HG03025 (cell line): ENCODE data around the gene MLLT6.
A peak's percentile ranks its signal among the peaks of the same experiment; 100 is the strongest.

Experiments
- ATAC-seq: cut with Tn5 transposase; IDR thresholded peaks from one replicate; pipeline ENCODE4 v1.9.1; 2021; ENCODE audit warnings: mild to moderate bottlenecking, moderate library complexity; ENCODE audit not compliant: unreplicated experiment, low FRiP score

MLLT6 gene

DNA sequence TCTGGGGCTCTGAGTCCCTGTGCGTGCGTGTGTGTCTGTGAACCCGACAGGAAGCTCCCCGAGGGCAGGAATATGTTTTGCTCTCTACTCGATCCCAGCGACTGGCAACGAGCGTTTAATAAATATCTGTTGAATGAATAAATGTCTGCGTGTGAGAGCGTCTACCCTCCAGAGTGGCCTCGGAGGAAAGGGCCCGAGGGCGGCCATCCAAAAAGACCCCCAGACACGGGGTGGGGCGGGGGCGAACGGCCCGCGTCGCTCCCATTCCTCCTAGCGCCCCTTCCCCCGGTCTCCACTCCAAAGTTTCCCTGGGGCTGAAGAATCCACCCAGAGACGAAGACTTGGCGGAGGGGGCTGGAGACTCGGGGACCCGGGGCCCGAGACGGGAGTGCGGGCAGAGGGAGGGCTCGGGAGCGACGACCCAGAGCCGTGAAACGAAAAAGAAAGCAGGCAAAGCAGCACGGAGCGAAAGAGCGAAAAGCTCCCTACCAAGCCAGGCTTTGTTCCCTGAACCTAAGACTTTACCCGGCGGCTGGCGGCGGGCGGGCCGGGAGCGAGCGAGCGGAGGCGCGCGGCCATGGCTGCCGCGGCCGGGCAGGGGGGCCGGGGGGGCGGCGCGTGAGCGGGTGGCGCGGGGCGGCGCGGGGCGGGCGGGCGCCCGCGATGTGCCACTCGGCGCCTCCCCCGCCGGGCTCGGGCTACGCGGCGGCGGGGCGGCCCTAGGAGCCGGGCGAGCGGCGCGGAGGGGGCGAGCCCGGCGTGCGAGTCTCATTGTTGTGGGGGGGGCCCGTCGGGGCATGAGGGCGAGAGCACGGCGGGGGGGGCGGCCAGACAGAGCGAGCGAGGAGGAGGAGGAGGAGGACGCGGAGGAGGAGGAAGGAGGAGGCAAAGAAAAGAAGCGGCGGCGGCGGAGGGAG lies at the start of gene MLLT6:
Gene MLLT6, plus strand, starts transcription at position 668 of the 917 bp plus-strand sequence. CDS start 360 bp downstream, outside the sequence.
- ATAC-seq = no peak

DNA sequence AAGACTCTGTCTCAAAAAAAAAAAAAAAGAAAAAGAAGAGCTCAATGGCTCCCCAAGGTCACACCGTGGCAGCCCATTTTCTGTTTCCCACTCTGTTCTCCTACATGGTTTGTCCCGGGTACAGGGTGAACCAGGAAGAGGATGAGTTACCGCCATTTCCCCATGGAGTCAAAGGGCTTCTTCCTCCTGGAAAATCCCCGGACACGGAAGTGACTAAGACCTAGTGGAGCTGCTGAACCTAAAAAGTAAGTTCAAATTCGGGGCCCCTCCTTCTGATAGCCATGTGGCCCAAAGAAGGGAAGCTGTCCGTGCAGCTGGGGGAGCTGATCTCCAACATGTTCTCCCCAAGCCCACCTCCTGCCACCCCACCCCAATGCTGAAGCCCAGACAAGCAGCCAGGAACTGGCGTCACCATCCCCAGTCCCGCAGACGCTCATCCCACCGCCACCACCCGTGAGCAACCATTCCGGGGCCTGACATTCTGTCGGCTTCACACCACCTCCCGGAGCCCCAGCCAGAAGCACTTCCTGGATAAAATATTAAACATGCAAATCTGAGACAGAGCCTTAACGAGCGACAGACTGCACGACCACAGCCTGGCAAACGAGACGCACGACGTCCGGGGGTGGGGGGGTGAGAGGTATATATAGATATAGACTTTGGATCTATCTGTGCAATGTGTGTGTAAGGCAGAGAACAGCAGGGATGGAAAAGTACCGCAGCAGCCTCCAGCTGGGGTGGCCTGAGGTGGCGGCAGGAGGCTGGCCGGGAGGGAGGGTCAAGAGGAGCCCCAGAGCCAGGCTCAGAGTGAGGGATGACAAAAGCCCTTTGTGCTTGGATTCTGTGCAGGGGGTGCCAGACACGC lies 47.9 kb upstream of the MLLT6 start:
- no peak for ATAC-seq

DNA sequence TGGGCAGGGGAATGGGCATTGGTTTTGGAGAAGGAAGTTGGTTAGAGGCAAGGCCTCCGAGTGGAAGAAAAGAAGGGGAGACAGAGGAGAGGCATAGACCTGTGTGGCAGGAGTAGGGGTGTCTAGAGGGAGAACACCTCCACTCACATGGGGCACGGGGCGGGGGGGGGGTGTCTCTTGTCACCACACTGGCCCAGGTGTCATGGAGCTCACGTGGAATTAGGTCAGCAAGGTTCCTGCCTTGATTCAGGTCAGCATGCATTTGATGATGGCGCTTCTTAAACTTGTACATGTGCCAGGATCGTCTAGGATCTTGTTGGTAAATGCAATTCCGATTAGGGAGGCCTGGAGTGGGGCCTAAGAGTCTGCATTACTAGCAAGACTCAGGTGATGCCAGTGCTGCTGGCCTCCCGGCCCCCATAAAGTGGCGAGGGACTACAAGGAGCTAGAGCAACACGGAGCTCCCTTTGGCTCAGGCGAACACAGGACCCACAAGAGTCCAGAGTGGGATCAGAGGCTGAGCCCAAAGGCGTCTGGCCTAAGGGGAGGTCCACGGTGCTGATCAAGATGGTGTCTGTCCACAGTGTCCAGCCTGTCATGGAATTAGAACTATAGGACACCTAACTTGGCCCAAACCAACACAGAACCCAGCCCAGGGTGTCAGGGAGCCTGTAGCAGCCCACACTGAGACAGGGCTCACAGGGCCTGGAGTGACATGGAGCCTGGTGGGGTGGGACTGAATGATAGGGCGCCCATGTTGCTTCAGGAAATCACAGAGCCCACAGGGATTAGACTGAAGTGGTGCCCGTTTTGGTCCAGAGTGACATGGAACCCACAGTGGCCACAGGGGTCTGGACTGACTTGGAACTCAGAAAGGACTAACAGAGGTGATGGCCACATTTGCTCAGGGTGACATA lies 47.0 kb upstream of the MLLT6 start:
- ATAC-seq = no peak

DNA sequence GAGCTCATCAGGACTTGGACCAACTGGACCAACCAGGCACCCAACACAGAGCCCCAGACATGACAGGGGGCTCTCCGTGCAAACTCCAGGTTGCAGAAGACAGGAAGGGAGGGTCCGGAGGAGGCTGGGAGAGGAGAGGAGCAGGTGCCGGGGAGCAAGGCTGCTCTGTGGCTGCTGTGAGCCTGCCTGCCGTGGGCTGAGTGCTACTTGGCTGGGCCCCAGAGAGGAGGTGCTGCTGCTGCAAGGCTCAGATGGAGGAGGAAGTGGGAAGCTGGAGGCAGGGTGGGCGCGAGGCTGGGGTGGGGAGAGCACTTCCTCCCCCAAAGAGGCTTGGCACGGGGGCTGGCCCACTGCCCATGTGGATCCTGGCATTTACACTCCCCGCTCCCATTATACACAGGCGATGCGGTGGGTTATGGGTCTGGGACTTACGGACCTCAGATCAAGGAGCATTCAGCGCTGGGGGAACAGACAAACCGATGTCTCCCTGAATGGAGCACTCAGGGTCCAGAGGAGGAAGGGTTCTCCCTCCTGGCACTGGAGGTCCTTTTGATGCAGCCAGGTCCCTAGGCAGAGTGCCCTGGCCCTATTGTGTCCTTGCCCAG lies 46.2 kb upstream of the MLLT6 start:
- no peak for ATAC-seq

DNA sequence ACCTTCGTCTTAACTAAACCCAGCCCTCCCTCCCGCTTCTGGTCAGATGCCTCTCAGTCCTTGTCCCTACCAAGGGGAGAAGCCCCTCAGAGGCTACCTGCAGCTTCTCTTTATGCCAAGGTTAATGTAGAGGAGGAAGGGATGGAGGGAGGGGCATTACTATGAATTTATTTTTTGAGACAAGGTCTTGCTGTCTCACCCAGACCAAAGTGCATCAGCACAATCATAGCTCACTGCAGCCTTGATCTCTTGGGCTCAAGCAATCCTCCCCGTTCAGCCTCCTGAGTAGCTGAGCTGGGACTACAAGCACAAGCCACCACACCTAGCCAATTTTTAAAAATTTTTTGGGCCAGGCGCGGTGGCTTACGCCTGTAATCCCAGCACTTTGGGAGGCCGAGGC lies 45.7 kb upstream of the MLLT6 start:
- ATAC-seq = no peak

DNA sequence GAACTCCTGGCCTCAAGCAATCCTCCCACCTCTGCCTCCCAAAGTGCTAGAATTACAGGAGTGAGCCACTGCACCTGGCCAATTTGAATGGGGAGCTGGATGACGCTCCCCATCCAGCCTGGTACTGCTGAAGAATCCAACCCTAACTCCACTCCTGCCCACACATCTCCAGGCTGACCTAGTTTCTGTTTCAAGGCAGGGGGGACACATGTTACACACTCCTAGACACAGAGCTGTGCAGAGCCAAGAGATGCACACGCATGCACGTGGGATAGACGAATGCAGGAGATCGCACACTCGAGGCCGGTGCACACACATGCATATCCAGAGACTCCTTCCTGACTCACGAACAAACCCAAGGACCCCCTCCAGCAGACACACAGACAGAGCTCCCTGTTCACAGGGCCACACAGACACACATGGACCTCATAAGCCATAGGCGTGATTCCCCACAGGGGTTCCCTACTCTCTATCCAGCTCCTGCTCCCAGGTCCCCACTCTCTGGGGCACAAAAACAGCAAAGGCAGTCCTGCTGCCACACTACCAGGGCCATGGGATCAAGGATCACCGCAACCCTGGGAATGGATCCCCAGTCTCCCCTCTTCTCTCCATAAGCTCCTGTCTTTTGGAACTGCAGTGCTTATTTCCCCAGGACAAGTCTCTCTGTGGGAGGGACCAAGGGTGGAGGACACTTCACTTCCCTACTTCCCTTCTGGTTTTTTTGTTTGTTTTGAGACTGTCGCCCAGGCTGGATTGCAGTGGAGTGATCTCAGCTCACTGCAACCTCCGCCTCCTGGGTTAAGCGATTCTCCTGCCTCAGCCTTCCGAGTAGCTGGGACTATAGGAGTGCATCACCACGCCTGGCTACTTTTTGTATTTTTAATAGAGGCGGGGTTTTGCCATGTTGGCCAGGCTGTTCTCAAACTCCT lies 44.7 kb upstream of the MLLT6 start:
- ATAC-seq = no peak

DNA sequence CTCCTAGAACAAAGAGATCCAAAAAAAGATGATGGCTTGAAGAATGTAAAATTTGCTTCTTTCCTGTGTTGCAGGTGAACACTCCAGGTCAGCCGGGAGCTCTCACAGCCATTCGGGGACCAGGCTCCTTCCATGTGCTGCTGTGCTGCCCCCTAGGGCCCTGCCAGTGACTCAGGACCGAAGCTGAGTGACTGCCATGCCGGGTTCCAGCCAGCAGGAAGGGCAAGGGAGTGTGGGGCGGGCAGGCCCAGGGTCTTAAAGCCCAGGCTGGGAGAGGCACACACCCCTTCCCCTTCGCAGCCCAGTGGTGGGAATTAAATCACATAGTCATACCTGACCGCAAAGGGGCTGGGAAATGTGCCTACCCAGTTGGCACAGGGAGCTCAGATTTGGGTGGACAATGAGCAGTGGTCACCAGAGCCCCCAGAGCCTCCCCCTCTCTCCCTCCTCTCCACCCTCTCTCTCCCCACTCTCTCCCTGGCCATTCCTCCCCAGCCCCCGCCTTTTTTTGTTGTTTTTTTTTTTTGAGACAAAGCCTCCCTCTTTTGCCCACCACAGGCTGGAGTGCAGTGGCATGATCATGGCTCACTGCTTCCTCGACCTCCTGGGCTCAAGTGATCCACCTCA lies 41.8 kb upstream of the MLLT6 start:
- no peak for ATAC-seq

DNA sequence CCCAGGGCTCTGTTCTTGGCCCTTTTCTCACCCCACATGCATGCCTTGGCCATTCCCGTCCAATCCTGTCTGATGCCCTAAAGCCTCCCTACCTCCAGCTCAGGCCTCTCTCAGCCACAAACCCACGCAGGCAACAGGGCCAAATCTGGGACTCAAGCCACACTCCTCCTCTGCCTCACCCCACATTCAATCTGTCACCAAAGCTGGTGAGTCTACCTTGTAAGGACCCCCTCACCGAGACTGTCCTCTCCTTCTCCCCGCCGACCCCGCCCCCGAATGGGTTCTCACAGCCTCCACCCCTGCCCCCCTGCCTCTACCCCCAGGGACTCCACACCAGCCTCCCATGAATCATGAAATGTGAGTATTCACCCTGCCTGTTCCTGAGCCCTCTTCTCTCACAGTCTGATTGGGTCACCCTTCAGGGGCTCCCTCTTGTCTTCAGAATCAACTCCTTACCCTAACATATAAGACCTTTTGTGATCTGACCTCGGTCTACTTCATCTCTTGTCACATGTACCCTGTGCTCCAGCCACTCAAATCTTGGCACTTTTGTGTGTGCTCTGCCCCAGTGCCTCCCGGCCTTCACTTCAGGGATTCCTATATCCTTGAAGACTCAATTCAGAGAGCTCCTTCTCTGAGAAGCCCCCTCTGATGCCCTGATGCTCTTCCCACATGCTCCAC lies 41.0 kb upstream of the MLLT6 start:
- ATAC-seq = no peak

DNA sequence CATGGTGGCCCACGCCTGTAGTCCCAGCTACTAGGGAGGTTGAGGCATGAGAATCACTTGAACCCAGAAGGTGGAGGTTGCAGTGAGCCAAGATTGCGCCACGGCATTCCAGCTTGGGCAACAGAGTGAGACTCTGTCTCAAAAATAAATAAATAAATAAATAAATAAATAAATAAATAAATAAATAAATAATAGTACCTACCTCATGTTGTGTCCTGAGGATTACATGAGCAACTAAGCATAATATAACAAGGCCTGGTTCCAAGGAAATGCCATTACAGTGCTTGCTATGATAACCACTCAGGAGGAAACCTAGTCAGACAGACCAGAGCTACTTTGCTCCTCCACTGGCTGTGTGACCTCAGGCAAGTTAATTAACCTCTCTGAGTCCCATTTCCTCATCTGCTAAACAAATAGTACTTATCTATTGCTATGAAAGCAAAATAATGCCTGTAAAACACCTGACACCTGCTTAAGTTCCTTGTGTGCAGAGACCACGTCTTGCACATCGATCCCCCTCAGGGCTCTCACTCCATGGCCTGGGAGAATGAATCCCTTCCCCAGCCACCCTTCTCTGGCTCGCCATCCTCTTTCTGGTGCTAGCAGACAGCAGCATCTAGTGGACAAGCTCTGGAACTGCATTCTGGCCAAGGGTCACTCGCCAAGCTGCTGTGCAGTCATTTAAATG lies 37.8 kb upstream of the MLLT6 start:
- no peak for ATAC-seq

DNA sequence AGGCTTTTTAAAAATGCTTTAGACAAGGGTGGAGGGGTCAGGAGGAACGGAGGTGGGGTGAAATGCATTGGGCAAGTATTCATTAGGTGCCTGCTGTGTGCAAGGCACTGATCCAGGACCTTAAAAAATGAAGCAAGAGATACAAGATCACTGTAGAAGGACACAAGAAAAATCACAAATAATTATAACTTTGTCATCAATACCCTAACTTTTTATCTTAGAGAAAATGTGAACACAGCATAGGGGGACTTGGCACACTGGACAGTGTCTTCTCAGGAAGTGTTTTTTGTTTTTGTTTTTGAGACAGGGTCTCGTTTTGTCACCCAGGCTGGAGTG lies 37.3 kb upstream of the MLLT6 start:
- ATAC-seq = no peak

DNA sequence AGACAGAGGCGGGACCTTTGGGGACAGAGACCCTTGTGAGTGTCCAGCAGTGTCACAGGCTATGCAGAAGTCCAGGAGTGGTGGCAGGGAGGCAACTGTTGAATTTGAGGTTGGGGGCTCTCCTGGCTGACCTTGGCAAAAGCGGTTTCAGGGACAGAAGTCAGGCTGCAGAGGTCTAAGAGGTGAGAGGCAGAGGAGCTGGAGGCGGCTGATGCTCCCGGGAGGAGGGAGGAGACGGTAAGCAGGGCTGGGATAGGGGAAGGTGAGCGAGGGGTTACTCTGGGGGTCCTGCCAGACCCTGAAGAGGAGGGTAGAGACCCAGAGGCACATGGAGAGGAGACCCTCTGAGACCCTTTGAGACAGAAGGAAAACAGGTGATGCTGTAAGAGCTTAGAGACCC lies 35.6 kb upstream of the MLLT6 start:
- ATAC-seq = no peak

DNA sequence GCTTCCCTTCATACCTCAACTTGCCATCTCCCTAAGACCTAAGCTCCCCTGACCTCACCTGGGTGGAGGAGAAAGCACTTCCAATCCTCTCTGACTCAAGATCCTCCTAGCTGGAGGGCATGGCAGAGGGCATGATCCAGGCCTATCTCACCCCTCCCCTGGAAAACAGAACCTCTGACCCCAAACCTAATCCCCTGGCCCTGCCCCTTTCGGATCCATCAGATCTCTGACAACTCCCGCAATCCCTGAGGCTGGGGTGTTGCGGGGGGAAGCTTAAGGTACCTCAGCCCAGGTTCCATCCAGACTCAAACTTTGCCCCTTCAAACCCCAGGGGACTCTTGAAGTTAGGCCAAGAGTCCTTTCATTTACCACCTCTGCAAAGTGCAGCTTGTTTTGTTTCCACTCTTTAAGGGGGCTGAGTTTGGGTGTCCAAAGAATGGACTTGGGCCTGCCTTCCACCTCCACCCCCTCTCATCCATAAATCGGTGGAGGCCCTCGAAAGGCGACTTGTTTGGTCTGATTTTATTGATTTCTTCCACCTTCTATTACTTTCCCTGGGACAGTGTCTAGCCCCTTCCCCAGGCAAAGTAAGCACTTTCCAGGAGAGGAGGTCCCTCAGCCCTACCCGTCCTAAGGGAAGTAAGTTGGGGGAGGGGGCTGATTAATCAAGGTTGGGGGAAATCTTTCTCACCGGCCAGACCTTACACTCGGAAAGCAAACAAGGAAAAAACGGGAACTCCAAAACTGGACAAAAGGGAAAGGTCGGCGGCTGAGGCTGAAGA lies 32.9 kb upstream of the MLLT6 start:
- ATAC-seq = no peak

DNA sequence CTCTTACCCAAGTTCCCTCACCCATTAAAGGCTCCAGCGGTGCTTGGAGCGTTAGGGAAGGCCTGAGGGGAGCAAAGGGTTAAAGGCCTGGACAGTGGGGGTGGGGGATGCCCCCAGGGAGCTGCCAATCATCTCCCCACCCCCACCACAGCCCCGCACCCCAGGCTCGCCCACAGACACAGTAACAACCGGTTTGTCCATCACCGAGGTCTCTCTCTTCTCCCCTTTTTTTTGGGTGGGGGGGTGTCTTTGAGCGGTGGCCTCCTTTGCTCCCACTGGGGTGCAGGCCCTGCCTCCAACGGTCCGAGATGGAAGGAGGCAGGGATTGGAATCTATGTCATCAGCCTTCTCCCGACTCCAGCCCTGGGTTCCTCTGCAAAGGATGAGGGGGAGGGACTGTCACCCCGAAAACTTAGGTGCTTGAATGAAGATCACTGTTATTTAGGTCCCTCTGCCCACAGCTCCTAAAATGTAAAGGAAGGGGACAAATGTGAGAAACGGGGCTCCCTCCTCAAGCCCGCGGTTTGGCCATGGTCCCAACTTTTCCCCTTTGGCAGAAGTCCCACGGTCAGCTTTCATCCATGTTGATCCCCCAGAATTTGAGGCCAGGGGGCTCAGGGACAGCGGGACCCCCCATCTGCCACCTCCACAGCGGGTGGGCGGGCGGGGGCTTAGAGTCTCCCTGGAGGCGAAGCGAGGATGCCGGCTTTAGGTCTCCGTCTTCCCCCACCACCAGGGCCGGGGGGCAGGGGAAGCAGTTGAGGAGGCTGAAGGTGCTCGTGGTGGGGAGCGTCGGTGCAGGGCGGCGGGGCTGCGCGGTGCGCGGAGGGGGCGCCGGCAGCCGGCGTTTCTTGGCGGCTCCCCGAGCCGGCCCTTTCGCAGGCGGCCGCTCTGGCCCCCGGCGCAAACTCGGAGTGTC lies 32.0 kb upstream of the MLLT6 start:
- no peak for ATAC-seq

DNA sequence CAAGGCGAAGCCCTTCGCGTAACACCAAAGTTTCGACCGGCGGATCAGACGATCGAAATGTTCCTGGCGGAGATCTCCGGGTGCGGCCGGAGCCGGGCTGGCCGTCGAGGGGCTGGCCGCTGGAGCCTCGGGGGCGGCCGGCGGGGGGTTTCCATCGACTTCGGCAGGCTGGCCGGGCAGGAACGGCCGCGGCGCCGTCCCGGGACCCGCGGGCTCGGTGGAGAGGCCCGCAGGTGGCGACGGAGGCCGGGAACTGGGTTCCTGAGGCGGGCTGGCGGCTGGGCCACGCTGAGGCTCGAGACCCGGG lies 31.4 kb upstream of the MLLT6 start:
- ATAC-seq = no peak

DNA sequence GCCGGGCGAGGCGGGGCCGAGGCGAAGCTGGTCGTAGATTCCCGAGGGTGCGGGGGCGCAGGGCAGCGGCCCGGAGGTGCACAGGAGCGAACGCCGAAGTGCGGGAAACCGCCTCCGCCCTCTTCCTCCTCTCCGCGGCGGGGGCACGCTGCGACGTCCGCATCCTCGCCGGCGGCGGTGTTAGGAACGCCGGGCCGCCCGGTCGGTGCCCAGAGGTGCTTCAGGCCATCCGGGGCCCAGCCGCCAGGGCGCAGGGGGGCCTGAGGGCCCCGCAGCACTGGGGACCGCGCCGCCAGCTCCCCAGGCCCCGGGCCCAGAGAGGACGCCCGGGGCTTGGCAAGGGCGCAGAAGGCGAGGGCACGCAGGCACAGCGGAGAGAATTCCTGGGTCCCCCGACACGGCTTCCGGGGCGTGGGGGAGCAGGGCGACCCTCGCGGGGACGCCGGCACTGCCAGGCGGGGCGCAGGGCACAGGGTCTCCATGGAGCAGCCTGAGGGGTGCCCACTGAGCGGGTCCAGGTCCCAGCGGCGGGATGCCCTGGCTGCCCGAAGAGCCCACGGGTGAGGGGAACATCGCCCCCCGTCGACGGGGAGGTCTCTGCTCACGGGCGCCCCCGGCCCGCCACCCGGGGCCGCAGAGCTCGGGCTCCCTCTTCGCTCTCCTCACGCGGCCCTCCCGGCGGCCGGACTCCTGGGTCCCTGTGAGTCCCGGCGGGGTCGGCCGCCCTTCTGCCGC lies 30.9 kb upstream of the MLLT6 start:
- peak; percentile 25 for ATAC-seq
